ENCODE measurements around the gene AATK.

AATK gene

DNA sequence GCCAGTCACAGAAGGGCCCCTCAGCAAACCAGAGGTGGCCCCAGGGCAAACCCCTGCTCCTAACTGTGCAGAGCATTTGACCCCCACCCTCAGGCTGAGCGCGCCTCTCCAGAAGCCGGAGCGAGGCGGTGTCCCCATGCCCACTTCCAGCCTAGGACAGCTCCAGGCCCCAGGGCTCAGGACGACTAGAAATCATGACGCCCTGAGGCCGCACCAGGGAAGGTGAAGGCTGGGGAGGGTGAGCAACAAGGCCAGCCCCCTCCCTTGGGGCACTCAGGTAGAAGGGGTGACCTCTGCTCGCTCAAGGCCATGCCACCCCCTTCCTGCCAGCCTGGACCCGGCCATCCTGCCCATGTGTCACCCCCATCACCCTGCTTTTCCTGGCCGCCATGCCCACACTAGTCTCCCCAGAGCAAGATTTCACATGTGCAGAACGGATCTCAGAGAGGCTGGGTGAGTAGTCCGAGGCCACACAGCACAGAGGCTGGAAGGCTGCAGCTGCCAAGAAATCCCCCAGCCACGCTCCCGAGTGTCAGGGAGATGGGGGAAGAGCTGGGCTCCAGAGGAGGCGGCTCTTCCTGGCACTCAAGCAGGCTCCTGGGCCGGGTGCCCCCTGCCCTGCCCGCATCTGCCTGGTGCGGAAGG is 2.8 kb downstream of the AATK start:
- TF ChIP-seq, protein P1, sequence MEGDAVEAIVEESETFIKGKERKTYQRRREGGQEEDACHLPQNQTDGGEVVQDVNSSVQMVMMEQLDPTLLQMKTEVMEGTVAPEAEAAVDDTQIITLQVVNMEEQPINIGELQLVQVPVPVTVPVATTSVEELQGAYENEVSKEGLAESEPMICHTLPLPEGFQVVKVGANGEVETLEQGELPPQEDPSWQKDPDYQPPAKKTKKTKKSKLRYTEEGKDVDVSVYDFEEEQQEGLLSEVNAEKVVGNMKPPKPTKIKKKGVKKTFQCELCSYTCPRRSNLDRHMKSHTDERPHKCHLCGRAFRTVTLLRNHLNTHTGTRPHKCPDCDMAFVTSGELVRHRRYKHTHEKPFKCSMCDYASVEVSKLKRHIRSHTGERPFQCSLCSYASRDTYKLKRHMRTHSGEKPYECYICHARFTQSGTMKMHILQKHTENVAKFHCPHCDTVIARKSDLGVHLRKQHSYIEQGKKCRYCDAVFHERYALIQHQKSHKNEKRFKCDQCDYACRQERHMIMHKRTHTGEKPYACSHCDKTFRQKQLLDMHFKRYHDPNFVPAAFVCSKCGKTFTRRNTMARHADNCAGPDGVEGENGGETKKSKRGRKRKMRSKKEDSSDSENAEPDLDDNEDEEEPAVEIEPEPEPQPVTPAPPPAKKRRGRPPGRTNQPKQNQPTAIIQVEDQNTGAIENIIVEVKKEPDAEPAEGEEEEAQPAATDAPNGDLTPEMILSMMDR (IDR thresholded peaks at IDR 0.05; ENCODE audit: insufficient read depth, low read length, missing control alignments), result no peak
- H3K4me3 ChIP-seq (ENCODE audit: low read depth, low read length), result no peak overlapping the region
- ChIA-PET POLR2A (no interaction called here), CTCF (no interaction called here)
- no peak for DNase-seq (ENCODE audit: low read depth, low spot score)

DNA sequence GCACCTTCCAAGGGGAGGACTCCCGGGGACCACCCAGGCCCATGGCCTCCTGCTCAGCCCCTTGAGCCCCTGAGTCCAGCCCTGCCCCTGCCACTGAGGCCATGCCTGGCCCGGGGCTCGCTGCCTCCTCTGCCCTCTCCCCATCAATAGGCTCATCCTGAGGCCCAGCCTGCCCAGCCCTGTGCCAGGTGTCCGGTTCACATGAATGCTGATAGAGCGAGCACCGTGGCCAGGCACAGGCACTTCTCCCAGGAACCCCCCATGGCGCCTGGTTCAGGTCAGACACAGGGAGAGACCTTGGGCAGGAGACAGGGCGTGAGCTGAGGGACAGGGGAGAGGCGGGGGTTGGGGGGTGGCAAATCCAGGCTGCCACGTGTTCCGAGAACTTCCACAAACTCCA is 3.5 kb downstream of the AATK start:
- TF ChIP-seq, protein P1 (IDR thresholded peaks at IDR 0.05; ENCODE audit: insufficient read depth, low read length, missing control alignments), result no peak
- ChIA-PET CTCF (no interaction called here), POLR2A (no interaction called here)
- H3K4me3 ChIP-seq (ENCODE audit: low read depth, low read length), result no peak overlapping the region
- no peak for DNase-seq (ENCODE audit: low read depth, low spot score)

- POLR2A ChIA-PET, result no interaction called here
- CTCF ChIA-PET, result no interaction called here
- H3K4me3 ChIP-seq (ENCODE audit: low read depth, low read length), result no peak overlapping the region
- TF ChIP-seq, protein P1 (IDR thresholded peaks at IDR 0.05; ENCODE audit: insufficient read depth, low read length, missing control alignments), result no peak
- DNase-seq (ENCODE audit: low read depth, low spot score), result no peak
Measured at GRCh38 chr17:81161972-81162371, 4.0 kb downstream of the AATK start.

DNA sequence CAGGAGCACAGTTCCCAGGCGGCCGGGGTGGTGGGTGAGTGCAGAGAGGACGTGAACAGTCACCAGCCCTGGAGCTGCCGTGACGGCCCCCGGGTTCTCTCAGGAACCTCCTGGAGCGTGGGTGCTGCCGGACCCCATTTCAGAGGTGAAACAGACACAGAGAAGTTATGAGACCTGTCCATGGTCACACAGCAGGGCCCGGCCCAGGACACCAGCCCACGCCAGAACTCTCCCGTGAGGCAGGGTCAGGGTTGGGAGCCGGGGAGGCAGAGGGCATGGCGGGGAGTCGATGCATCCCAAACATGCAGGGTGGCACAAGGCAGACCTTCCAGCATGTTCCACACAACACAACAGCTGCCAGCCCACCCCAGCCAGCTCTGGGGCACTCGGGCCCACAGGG is 4.5 kb downstream of the AATK start:
- no peak overlapping the region for H3K4me3 ChIP-seq (ENCODE audit: low read depth, low read length)
- no peak for DNase-seq (ENCODE audit: low read depth, low spot score)
- ChIA-PET POLR2A (no interaction called here), CTCF (no interaction called here)
- TF ChIP-seq, protein P1 (IDR thresholded peaks at IDR 0.05; ENCODE audit: insufficient read depth, low read length, missing control alignments), result no peak

GRCh38 chr17:81160747-81161453 is 5.1 kb downstream of the AATK start:
- no peak overlapping the region for H3K4me3 ChIP-seq (ENCODE audit: low read depth, low read length)
- ChIA-PET POLR2A (no interaction called here), CTCF (no interaction called here)
- TF ChIP-seq, protein P1 (IDR thresholded peaks at IDR 0.05; ENCODE audit: insufficient read depth, low read length, missing control alignments), result no peak
- no peak for DNase-seq (ENCODE audit: low read depth, low spot score)

- H3K4me3 ChIP-seq (ENCODE audit: low read depth, low read length), result no peak overlapping the region
- TF ChIP-seq, protein P1 (IDR thresholded peaks at IDR 0.05; ENCODE audit: insufficient read depth, low read length, missing control alignments), result no peak
- ChIA-PET CTCF (no interaction called here), POLR2A (no interaction called here)
- DNase-seq (ENCODE audit: low read depth, low spot score), result no peak
Measured at GRCh38 chr17:81160306-81160705, 5.7 kb downstream of the AATK start.
